ENCODE data around the gene AXIN2.
"Not testable (repeated sequence)": the region's sequence is repeated elsewhere in the genome, so short reads cannot be mapped to it uniquely, and the experiment has no call there.

Gene AXIN2

DNA sequence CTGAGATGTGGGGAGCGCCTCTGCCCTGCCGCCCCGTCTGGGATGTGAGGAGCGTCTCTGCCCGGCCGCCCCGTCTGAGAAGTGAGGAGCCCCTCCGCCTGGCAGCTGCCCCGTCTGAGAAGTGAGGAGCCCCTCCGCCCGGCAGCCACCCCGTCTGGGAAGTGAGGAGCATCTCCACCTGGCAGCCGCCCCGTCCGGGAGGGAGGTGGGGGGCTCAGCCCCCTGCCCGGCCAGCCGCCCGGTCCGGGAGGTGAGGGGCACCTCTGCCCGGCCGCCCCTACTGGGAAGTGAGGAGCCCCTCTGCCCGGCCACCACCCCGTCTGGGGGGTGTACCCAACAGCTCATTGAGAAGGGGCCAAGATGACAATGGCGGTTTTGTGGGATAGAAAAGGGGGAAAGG lies 77.0 kb downstream of the AXIN2 start:
- not testable (repeated sequence) for DNase-seq (ENCODE audit: low read depth)

GRCh38 chr17:65483438-65483837 lies 78.0 kb downstream of the AXIN2 start:
- no peak for DNase-seq (ENCODE audit: low read depth)

DNA sequence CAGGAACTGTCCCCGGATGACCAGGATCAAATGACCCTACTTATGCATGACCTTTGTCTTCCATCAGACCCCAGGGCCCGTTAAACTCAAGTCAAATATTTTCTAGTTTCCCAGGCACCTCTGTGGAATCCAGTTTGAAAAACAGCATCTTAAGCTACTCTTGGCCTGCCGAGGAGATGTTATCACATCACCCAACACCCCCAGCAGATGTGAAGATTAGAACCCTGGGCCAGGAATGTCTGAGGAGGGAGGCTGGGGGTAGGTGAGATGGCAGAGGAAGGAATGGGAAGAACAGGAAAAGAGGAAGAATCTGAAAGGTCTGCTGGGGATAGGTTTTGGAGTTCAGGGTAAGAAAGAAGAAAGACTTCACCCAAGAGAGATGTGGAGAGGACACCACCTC lies 79.2 kb downstream of the AXIN2 start:
- DNase-seq (ENCODE audit: low read depth), result no peak

DNA sequence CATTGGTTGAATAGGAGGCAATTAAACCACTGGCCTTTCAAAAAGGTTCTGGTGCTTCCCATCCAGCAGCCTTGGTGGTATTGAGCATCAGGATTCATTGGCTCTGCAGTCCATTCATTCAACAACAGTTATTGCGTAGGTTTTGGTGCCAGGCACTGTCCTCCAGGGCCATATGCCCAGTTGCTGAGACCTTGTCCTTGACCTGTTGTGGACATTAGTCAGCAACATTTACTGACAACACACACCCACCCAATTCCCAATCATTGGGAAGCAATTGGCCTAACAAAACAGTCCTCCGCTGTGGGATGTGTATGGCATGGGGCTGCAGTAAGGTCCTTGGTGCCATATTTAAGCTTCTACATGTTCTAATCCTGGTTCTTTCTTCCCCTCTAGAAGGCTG lies 82.2 kb downstream of the AXIN2 start:
- DNase-seq (ENCODE audit: low read depth), result no peak

Measured in stimulated activated CD4-positive, alpha-beta T cell treated with anti-CD3 and anti-CD28 coated beads, Interleukin-2, amount 100 ng/mL, for 4 hours (primary cell).